SK-N-MC (cell line): Measurements from ENCODE around the gene TRAF5.

Source experiments
- EZH2 ChIP-seq: fragments of 200-600 bp; sonication (generic); IDR thresholded peaks from one replicate; pipeline ENCODE4 v1.6.1; 2017; ENCODE audit warnings: antibody characterized with exemption
- FOXP2 ChIP-seq: optimal IDR thresholded peaks from 2 replicates; pipeline ENCODE3; 2011; ENCODE audit warnings: mild to moderate bottlenecking, moderate library complexity; ENCODE audit not compliant: insufficient read depth; ENCODE audit errors: extremely low read length, control extremely low read depth
- POLR2AphosphoS5 ChIP-seq: IDR thresholded peaks from 2 replicates; pipeline ENCODE4 v1.6.1; 2012; ENCODE audit warnings: mild to moderate bottlenecking, low read depth, low read length, borderline replicate concordance

- no peak for TF ChIP-seq POLR2AphosphoS5
- TF ChIP-seq EZH2, result no peak
- no peak for TF ChIP-seq FOXP2
Measured at GRCh38 chr1:211340622-211341507, 14.2 kb downstream of the TRAF5 start.
